ENCODE results near the gene EXOC3.

The EXOC3 gene

DNA sequence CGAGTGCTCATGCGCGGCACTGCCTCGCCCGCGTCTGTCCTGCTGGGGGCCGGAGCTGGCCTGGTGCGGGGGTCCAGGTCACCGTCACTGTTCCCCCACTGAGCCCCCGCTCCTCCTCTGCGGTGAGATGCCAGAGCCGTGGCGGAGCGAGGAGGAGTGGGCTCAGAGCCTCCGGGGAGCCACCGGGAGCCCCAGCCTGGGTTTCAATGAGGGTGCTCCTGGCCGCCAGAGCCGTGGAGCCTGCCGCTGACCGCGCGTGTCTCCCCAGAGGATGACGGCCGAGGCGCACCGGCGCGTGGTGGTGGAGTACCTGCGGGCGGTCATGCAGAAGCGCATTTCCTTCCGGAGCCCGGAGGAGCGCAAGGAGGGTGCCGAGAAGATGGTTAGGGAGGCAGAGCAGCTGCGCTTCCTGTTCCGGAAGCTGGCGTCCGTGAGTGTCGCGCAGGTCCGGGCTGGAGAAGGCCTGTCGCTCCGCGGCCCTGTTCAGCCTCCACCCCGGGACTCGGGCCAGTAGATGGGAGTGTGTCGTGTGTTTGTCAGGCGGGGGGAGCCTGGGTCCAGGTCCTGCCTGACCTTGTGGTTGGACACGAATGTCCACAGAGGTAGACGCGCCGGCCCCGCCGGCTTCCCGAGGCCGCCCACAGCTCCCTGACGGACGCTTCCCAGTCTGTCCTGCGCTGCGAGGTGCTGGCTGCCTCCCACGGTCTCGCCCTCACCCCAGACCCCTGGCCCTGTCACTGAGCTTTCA is 22.0 kb downstream of the EXOC3 start:
- Histone ChIP-seq H3F3A (ENCODE audit: insufficient read depth, low read length) (no peaks in the 10 kb centered on the region), H3K9me2 (ENCODE audit: low read depth, low read length) (no peaks in the 10 kb centered on the region), H3K4me2 (ENCODE audit: low read length) (no peak overlapping the region), H4K20me1 (ENCODE audit: insufficient read depth, low read length) (no peaks in the 10 kb centered on the region), H3K9ac (ENCODE audit: low read length) (no peak overlapping the region), H3K27ac (ENCODE audit: low read depth, low read length, poor library complexity, severe bottlenecking) (no peak overlapping the region), H2AFZ (ENCODE audit: low read length) (no peak overlapping the region), H3K27me3 (ENCODE audit: insufficient read depth, low read length) (no peaks in the 10 kb centered on the region), H3K4me1 (ENCODE audit: insufficient read depth, low read length, severe bottlenecking) (peaks cover 3% of the 10 kb centered on the region), H3K36me3 (ENCODE audit: insufficient read depth, low read length) (peaks cover 53% of the 10 kb centered on the region), H3K9me3 (ENCODE audit: low read length) (no peaks in the 10 kb centered on the region), H3K79me2 (ENCODE audit: insufficient read depth, low read length) (no peaks in the 10 kb centered on the region), H3K4me3 (ENCODE audit: low read depth, low read length, poor library complexity, severe bottlenecking) (no peak overlapping the region)
- no peak for TF ChIP-seq EZH2 (IDR thresholded peaks at IDR 0.05; ENCODE audit: borderline replicate concordance, low read length)
- TF ChIP-seq, protein P1, sequence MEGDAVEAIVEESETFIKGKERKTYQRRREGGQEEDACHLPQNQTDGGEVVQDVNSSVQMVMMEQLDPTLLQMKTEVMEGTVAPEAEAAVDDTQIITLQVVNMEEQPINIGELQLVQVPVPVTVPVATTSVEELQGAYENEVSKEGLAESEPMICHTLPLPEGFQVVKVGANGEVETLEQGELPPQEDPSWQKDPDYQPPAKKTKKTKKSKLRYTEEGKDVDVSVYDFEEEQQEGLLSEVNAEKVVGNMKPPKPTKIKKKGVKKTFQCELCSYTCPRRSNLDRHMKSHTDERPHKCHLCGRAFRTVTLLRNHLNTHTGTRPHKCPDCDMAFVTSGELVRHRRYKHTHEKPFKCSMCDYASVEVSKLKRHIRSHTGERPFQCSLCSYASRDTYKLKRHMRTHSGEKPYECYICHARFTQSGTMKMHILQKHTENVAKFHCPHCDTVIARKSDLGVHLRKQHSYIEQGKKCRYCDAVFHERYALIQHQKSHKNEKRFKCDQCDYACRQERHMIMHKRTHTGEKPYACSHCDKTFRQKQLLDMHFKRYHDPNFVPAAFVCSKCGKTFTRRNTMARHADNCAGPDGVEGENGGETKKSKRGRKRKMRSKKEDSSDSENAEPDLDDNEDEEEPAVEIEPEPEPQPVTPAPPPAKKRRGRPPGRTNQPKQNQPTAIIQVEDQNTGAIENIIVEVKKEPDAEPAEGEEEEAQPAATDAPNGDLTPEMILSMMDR (IDR thresholded peaks at IDR 0.05; ENCODE audit: low read length) = no peak

DNA sequence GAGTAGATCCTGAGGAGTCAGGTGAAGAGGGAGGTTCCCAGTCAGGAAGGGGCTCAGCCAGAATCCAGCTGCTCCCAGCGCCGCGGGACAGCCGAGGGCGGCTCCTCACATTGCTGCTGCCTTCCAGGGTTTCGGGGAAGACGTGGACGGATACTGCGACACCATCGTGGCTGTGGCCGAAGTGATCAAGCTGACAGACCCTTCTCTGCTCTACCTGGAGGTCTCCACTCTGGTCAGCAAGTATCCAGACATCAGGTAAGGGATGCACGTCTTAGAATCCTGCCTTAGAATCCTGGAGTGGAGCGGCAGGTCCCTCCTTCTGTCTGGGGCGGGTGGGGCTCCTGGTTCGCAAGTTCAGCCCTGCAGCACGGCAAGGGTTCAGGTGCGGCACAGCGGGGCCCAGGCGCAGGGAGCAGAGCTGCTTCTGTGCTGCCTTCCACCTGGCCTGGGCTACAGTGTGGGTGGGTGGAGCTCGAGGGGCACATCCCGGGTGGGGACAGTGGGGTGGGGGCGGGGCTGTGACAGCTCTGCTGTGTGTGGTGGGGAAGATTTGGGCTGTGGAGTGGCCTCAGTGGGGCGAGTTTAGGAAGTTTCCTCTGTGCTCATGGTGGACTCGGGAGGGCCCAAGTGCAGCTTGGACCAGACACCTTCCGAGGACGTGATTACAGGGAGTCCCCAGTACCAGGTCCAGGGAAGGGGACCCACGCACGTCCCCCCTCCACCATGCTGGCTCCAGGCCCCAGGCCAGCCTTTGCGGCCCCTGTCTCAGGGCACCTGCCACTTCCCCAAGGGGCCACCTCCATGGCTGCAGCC is 22.8 kb downstream of the EXOC3 start:
- Histone ChIP-seq H3K9me2 (ENCODE audit: low read depth, low read length) (no peaks in the 10 kb centered on the region), H3K4me2 (ENCODE audit: low read length) (no peak overlapping the region), H3K4me1 (ENCODE audit: insufficient read depth, low read length, severe bottlenecking) (peaks cover 11% of the 10 kb centered on the region), H3K36me3 (ENCODE audit: insufficient read depth, low read length) (peaks cover 54% of the 10 kb centered on the region), H3K79me2 (ENCODE audit: insufficient read depth, low read length) (no peaks in the 10 kb centered on the region), H3K4me3 (ENCODE audit: low read depth, low read length, poor library complexity, severe bottlenecking) (no peak overlapping the region), H3F3A (ENCODE audit: insufficient read depth, low read length) (no peaks in the 10 kb centered on the region), H2AFZ (ENCODE audit: low read length) (no peak overlapping the region), H3K9ac (ENCODE audit: low read length) (no peak overlapping the region), H3K9me3 (ENCODE audit: low read length) (no peaks in the 10 kb centered on the region), H3K27me3 (ENCODE audit: insufficient read depth, low read length) (no peaks in the 10 kb centered on the region), H4K20me1 (ENCODE audit: insufficient read depth, low read length) (no peaks in the 10 kb centered on the region), H3K27ac (ENCODE audit: low read depth, low read length, poor library complexity, severe bottlenecking) (no peak overlapping the region)
- no peak for TF ChIP-seq EZH2 (IDR thresholded peaks at IDR 0.05; ENCODE audit: borderline replicate concordance, low read length)
- TF ChIP-seq, protein P1 (IDR thresholded peaks at IDR 0.05; ENCODE audit: low read length) = no peak

DNA sequence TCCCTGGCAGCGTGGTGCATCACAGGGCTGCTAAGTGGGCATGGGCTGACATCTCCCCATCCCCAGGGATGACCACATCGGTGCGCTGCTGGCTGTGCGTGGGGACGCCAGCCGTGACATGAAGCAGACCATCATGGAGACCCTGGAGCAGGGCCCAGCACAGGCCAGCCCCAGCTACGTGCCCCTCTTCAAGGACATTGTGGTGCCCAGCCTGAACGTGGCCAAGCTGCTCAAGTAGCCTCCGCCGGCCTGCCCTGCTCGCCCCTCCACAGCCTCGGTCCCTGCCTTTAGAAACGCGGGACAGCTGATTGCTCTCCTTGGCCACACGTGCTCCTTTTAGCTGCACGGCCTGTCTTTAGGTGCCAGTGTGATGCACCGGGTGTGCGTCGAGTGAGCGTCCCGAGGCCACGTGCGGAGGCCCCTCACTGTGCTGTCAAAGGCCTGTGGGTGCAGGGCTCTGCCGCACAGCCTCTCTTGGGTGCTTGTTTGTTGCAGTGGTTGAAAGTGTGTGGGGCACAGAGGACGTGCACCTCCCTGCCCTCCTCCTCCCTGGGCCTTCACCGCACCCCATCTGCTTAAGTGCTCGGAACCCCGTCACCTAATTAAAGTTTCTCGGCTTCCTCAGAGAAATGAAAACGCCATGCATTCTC is 23.8 kb downstream of the EXOC3 start:
- peaks cover 58% of the 10 kb centered on the region for H3K36me3 ChIP-seq (ENCODE audit: insufficient read depth, low read length)
- H3K4me3 ChIP-seq (ENCODE audit: low read depth, low read length, poor library complexity, severe bottlenecking) = no peak overlapping the region
- no peaks in the 10 kb centered on the region for H3K79me2 ChIP-seq (ENCODE audit: insufficient read depth, low read length)
- TF ChIP-seq EZH2 (IDR thresholded peaks at IDR 0.05; ENCODE audit: borderline replicate concordance, low read length) = no peak
- TF ChIP-seq, protein P1 (IDR thresholded peaks at IDR 0.05; ENCODE audit: low read length) = no peak
- no peak overlapping the region for H3K9ac ChIP-seq (ENCODE audit: low read length)
- no peak overlapping the region for H3K4me2 ChIP-seq (ENCODE audit: low read length)
- no peak overlapping the region for H2AFZ ChIP-seq (ENCODE audit: low read length)
- peaks cover 21% of the 10 kb centered on the region for H3K4me1 ChIP-seq (ENCODE audit: insufficient read depth, low read length, severe bottlenecking)
- no peaks in the 10 kb centered on the region for H4K20me1 ChIP-seq (ENCODE audit: insufficient read depth, low read length)
- no peak overlapping the region for H3K27ac ChIP-seq (ENCODE audit: low read depth, low read length, poor library complexity, severe bottlenecking)
- H3K9me3 ChIP-seq (ENCODE audit: low read length) = no peaks in the 10 kb centered on the region
- H3F3A ChIP-seq (ENCODE audit: insufficient read depth, low read length) = no peaks in the 10 kb centered on the region
- no peaks in the 10 kb centered on the region for H3K27me3 ChIP-seq (ENCODE audit: insufficient read depth, low read length)
- H3K9me2 ChIP-seq (ENCODE audit: low read depth, low read length) = no peaks in the 10 kb centered on the region

All from OCI-LY1 (cell line).